Measurements from ENCODE around the gene TNFRSF14.

DNA sequence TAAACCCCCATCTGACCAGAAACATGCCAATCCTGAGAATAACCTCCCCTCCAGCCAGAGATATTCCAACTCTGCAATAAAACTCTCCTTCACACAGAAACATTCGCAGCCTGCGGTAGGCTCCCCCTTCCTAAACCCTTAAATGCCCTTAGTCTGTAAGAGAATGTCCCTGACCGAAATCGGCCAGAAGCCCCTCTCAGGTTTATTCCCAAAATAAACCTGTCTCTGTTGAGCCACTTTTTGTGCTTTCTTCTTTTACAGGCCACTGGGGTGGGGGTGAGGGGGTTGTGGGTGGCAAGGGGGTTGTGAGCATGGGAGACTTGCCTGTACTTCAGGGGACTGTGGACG lies 35.0 kb downstream of the TNFRSF14 start:
- TF ChIP-seq EZH2 (IDR thresholded peaks at IDR 0.05; ENCODE audit: low read length, unreplicated experiment), result no peak
- TF ChIP-seq, protein P1, sequence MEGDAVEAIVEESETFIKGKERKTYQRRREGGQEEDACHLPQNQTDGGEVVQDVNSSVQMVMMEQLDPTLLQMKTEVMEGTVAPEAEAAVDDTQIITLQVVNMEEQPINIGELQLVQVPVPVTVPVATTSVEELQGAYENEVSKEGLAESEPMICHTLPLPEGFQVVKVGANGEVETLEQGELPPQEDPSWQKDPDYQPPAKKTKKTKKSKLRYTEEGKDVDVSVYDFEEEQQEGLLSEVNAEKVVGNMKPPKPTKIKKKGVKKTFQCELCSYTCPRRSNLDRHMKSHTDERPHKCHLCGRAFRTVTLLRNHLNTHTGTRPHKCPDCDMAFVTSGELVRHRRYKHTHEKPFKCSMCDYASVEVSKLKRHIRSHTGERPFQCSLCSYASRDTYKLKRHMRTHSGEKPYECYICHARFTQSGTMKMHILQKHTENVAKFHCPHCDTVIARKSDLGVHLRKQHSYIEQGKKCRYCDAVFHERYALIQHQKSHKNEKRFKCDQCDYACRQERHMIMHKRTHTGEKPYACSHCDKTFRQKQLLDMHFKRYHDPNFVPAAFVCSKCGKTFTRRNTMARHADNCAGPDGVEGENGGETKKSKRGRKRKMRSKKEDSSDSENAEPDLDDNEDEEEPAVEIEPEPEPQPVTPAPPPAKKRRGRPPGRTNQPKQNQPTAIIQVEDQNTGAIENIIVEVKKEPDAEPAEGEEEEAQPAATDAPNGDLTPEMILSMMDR (conservative IDR thresholded peaks at IDR 0.05; ENCODE audit: low read depth, low read length), result no peak

Measured in PC-3 (cell line).